ENCODE measurements around the gene TXNDC17. TPM values are rescaled to one million over a fixed set of nuclear protein-coding genes. Genes with fewer than 3 reads are reported as not detected.

The TXNDC17 gene
- total and polyA plus RNA-seq, 2 of the 8 experiments (the other 6 are each of a cell fraction or from before 2014, with no cell fraction given), result 182 to 410 TPM

GRCh38 chr17:6691546-6691945, 50.7 kb downstream of the TXNDC17 start:
- no peak for DNase-seq (ENCODE audit: low read depth in 1 of 2, low spot score in 2 of 2)
- no peak overlapping the region for H4K8ac ChIP-seq (ENCODE audit: extremely low read depth, insufficient read depth, low read length)
- H3K4ac ChIP-seq (replicated peaks; ENCODE audit: insufficient read length, low read depth, low read length), result no peak overlapping the region
- H2BK120ac ChIP-seq (replicated peaks; ENCODE audit: low read depth, low read length), result no peak overlapping the region
- POLR2A ChIA-PET (ENCODE audit: partially characterized antibody), result interaction anchor here (0.9 to 1.1 kb wide), 2 partner anchors 8 to 9 kb away, joined by 3 read pairs; no protein-coding TSS in a partner anchor
- H3K79me1 ChIP-seq (ENCODE audit: low read depth, low read length), result no peaks in the 10 kb centered on the region
- H3K36me3 ChIP-seq (ENCODE audit: control insufficient read depth in 2 of 4, insufficient read depth in 4 of 4, low read length in 3 of 4), result no peaks in the 10 kb centered on the region
- H4K20me1 ChIP-seq (replicated peaks in 1 of 2; ENCODE audit: control insufficient read depth in 1 of 2, insufficient read depth in 2 of 2, low read length in 2 of 2), result peaks cover 0 to 2% of the 10 kb centered on the region in 2 experiments
- H3K4me2 ChIP-seq (ENCODE audit: insufficient read depth in 1 of 2, low read depth in 2 of 2, low read length in 2 of 2), result no peak overlapping the region
- no peak overlapping the region for H2BK20ac ChIP-seq (ENCODE audit: low read length)
- CTCF ChIA-PET (ENCODE audit: partially characterized antibody), result interaction anchor here (1.4 to 1.9 kb wide), 2 partner anchors 10 to 13 kb away, joined by 3 to 10 read pairs; no protein-coding TSS in a partner anchor
- H3K79me2 ChIP-seq (ENCODE audit: control insufficient read depth in 1 of 2, insufficient read depth in 2 of 2, low read length in 2 of 2), result no peaks in the 10 kb centered on the region
- TF ChIP-seq E2F6 (IDR thresholded peaks at IDR 0.05), result no peak
- no peak overlapping the region for H3K14ac ChIP-seq (ENCODE audit: insufficient read length)
- H3K23me2 ChIP-seq (ENCODE audit: low read depth, low read length), result peaks cover 4% of the 10 kb centered on the region; the same call in 1 of the 2 replicates
- FAIRE-seq, result no peak
- H4K5ac ChIP-seq (ENCODE audit: insufficient read length, low read depth, low read length), result no peak overlapping the region
- H3K56ac ChIP-seq (replicated peaks; ENCODE audit: insufficient read length, low read depth, low read length), result no peak overlapping the region
- 85% methylated on average over 3 of the region's 3 CpGs; no CpG with 5 or more reads in 1 of the 2 experiments for WGBS, 2 experiments (ENCODE audit: extremely low coverage in 1 of 2, insufficient coverage in 1 of 2, insufficient read length in 1 of 2, insufficient replicate concordance in 2 of 2, low coverage in 1 of 2, low lambda C conversion rate in 2 of 2, missing lambda C conversion rate in 1 of 2)
- H2AK5ac ChIP-seq (ENCODE audit: low read depth, low read length), result no peak overlapping the region
- no peak overlapping the region for H4K91ac ChIP-seq (replicated peaks; ENCODE audit: insufficient read length, low read length)
- H3K4me3 ChIP-seq (ENCODE audit: extremely low read depth in 1 of 4, insufficient read depth in 2 of 4, low read depth in 3 of 4, low read length in 4 of 4), result no peak overlapping the region
- H3K9ac ChIP-seq (replicated peaks in 1 of 4; ENCODE audit: extremely low read depth in 1 of 4, low read depth in 3 of 4, low read length in 3 of 4), result no peak overlapping the region
- H3K23ac ChIP-seq (ENCODE audit: insufficient read length), result no peak overlapping the region
- no peaks in the 10 kb centered on the region; a peak in 1 of 7 replicates for H3K27me3 ChIP-seq (replicated peaks in 1 of 4; ENCODE audit: control insufficient read depth in 3 of 4, extremely low read depth in 1 of 4, insufficient read depth in 3 of 4, low read length in 3 of 4)
- H2BK15ac ChIP-seq (ENCODE audit: low read length), result no peak overlapping the region
- H3K27ac ChIP-seq (ENCODE audit: low read depth, low read length), result no peak overlapping the region
- no peaks in the 10 kb centered on the region for H3K9me3 ChIP-seq (ENCODE audit: insufficient read depth in 2 of 2, low read depth in 1 of 2, low read length in 1 of 2)
- H3K18ac ChIP-seq (ENCODE audit: extremely low read depth, low read length), result no peak overlapping the region
- H3K4me1 ChIP-seq (replicated peaks in 1 of 4; ENCODE audit: control insufficient read depth in 3 of 4, insufficient read depth in 4 of 4, low read length in 3 of 4), result no peaks in the 10 kb centered on the region
- H2AFZ ChIP-seq (ENCODE audit: low read length), result no peak overlapping the region
- no peak overlapping the region for H2BK12ac ChIP-seq (ENCODE audit: low read depth, low read length)
- H2BK5ac ChIP-seq (ENCODE audit: low read depth, low read length), result no peak overlapping the region
